ENCODE results near the gene RAB3IL1.

Gene RAB3IL1

DNA sequence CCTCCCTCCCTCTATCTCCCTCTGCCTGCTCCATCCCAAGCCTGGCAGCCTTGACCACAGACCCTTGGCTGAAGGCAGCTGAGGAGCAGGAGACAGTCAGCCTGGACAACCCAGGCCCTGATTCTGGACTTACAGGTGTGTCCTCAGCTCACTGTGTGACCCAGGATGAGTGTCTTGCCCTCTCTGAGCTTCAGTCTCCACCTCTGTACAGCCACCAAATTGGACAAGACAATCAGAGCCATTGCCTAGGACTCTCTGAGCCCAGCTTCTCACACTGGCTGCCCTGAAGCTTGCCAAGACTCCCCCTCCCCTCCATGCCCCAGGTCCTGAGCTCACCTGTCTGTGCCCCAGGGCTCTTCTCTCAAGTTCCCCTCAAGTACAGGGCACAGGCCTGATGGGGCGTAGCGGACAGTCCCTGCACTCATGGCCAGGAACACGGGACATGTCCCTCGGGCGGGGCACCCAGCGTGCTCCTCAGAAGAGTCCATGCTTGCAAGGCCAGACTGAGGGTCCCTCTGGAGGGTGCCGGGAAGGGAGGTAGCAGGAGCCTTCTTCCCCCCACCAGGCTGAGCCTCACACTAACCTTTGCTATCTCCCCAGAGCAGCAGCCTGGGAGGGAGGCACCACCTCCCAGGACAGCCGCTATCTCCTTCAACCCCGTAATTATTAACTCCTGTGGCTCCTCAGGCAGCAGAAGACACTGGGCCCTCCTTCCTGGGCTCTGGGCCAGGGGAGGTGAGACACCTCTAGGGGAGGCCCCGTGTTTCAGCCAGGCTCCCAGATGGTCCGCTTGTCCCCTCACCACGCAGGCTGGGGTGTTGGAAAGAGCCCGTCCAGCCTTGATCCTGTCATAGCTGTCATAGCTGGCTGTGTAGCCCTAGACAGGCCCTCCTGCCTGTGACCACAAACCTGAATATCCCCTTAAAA, 2.6 kb upstream of the RAB3IL1 start:
- POLR2A ChIA-PET = no interaction called here
- CTCF ChIA-PET = interaction anchor here (0.7 to 1.3 kb wide), 4 partner anchors 21 to 188 kb away, joined by 3 to 5 read pairs (median 4); no protein-coding TSS in a partner anchor
- TF ChIP-seq GLI2 (tag by site-specific recombination; IDR thresholded peaks at IDR 0.05; ENCODE audit: borderline replicate concordance, low read depth) = no peak
- TF ChIP-seq ZNF777 (tag by site-specific recombination; IDR thresholded peaks at IDR 0.05; ENCODE audit: borderline replicate concordance) = no peak
- TF ChIP-seq GLIS1 (tag by site-specific recombination; IDR thresholded peaks at IDR 0.05) = peak; percentile 84
- TF ChIP-seq ZNF248 (tag by site-specific recombination; IDR thresholded peaks at IDR 0.05) = no peak
- TF ChIP-seq HOXA7 (CRISPR knock-in tag; IDR thresholded peaks at IDR 0.05; ENCODE audit: borderline replicate concordance) = no peak
- no peak for TF ChIP-seq ZNF155 (tag by site-specific recombination; IDR thresholded peaks at IDR 0.05)
- TF ChIP-seq, protein P1, sequence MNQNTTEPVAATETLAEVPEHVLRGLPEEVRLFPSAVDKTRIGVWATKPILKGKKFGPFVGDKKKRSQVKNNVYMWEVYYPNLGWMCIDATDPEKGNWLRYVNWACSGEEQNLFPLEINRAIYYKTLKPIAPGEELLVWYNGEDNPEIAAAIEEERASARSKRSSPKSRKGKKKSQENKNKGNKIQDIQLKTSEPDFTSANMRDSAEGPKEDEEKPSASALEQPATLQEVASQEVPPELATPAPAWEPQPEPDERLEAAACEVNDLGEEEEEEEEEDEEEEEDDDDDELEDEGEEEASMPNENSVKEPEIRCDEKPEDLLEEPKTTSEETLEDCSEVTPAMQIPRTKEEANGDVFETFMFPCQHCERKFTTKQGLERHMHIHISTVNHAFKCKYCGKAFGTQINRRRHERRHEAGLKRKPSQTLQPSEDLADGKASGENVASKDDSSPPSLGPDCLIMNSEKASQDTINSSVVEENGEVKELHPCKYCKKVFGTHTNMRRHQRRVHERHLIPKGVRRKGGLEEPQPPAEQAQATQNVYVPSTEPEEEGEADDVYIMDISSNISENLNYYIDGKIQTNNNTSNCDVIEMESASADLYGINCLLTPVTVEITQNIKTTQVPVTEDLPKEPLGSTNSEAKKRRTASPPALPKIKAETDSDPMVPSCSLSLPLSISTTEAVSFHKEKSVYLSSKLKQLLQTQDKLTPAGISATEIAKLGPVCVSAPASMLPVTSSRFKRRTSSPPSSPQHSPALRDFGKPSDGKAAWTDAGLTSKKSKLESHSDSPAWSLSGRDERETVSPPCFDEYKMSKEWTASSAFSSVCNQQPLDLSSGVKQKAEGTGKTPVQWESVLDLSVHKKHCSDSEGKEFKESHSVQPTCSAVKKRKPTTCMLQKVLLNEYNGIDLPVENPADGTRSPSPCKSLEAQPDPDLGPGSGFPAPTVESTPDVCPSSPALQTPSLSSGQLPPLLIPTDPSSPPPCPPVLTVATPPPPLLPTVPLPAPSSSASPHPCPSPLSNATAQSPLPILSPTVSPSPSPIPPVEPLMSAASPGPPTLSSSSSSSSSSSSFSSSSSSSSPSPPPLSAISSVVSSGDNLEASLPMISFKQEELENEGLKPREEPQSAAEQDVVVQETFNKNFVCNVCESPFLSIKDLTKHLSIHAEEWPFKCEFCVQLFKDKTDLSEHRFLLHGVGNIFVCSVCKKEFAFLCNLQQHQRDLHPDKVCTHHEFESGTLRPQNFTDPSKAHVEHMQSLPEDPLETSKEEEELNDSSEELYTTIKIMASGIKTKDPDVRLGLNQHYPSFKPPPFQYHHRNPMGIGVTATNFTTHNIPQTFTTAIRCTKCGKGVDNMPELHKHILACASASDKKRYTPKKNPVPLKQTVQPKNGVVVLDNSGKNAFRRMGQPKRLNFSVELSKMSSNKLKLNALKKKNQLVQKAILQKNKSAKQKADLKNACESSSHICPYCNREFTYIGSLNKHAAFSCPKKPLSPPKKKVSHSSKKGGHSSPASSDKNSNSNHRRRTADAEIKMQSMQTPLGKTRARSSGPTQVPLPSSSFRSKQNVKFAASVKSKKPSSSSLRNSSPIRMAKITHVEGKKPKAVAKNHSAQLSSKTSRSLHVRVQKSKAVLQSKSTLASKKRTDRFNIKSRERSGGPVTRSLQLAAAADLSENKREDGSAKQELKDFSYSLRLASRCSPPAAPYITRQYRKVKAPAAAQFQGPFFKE (tag by site-specific recombination; IDR thresholded peaks at IDR 0.05; ENCODE audit: borderline replicate concordance) = no peak
- TF ChIP-seq WT1 (tag by site-specific recombination; IDR thresholded peaks at IDR 0.05) = peak; percentile 53; the same call in 1 of the 2 replicates
- TF ChIP-seq, protein P2, sequence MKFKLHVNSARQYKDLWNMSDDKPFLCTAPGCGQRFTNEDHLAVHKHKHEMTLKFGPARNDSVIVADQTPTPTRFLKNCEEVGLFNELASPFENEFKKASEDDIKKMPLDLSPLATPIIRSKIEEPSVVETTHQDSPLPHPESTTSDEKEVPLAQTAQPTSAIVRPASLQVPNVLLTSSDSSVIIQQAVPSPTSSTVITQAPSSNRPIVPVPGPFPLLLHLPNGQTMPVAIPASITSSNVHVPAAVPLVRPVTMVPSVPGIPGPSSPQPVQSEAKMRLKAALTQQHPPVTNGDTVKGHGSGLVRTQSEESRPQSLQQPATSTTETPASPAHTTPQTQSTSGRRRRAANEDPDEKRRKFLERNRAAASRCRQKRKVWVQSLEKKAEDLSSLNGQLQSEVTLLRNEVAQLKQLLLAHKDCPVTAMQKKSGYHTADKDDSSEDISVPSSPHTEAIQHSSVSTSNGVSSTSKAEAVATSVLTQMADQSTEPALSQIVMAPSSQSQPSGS (tag by site-specific recombination; IDR thresholded peaks at IDR 0.05; ENCODE audit: low read depth) = no peak
- TF ChIP-seq, protein P3, sequence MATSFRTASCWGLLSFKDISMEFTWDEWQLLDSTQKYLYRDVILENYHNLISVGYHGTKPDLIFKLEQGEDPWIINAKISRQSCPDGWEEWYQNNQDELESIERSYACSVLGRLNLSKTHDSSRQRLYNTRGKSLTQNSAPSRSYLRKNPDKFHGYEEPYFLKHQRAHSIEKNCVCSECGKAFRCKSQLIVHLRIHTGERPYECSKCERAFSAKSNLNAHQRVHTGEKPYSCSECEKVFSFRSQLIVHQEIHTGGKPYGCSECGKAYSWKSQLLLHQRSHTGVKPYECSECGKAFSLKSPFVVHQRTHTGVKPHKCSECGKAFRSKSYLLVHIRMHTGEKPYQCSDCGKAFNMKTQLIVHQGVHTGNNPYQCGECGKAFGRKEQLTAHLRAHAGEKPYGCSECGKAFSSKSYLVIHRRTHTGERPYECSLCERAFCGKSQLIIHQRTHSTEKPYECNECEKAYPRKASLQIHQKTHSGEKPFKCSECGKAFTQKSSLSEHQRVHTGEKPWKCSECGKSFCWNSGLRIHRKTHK (tag by site-specific recombination; IDR thresholded peaks at IDR 0.05) = no peak
- TF ChIP-seq, protein P4, sequence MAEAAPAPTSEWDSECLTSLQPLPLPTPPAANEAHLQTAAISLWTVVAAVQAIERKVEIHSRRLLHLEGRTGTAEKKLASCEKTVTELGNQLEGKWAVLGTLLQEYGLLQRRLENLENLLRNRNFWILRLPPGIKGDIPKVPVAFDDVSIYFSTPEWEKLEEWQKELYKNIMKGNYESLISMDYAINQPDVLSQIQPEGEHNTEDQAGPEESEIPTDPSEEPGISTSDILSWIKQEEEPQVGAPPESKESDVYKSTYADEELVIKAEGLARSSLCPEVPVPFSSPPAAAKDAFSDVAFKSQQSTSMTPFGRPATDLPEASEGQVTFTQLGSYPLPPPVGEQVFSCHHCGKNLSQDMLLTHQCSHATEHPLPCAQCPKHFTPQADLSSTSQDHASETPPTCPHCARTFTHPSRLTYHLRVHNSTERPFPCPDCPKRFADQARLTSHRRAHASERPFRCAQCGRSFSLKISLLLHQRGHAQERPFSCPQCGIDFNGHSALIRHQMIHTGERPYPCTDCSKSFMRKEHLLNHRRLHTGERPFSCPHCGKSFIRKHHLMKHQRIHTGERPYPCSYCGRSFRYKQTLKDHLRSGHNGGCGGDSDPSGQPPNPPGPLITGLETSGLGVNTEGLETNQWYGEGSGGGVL (tag by site-specific recombination; IDR thresholded peaks at IDR 0.05) = no peak
- peak; percentile 50; the same call in 1 of the 2 replicates for TF ChIP-seq ZNF768 (tag by site-specific recombination; IDR thresholded peaks at IDR 0.05)
- no peak for TF ChIP-seq ZNF626 (tag by site-specific recombination; IDR thresholded peaks at IDR 0.05)
- TF ChIP-seq ZNF48 (tag by site-specific recombination; IDR thresholded peaks at IDR 0.05) = no peak
- no peak for TF ChIP-seq ZNF629 (tag by site-specific recombination; IDR thresholded peaks at IDR 0.05)
- peak; percentile 95 for TF ChIP-seq SP7 (tag by site-specific recombination; IDR thresholded peaks at IDR 0.05)
- peak; percentile 62; the same call in 1 of the 2 replicates for TF ChIP-seq ZNF341 (tag by site-specific recombination; IDR thresholded peaks at IDR 0.05; ENCODE audit: low read depth)
- no peak for TF ChIP-seq ZNF843 (tag by site-specific recombination; IDR thresholded peaks at IDR 0.05)
- no peak for TF ChIP-seq ZNF658 (tag by site-specific recombination; IDR thresholded peaks at IDR 0.05)
- TF ChIP-seq, protein P5, sequence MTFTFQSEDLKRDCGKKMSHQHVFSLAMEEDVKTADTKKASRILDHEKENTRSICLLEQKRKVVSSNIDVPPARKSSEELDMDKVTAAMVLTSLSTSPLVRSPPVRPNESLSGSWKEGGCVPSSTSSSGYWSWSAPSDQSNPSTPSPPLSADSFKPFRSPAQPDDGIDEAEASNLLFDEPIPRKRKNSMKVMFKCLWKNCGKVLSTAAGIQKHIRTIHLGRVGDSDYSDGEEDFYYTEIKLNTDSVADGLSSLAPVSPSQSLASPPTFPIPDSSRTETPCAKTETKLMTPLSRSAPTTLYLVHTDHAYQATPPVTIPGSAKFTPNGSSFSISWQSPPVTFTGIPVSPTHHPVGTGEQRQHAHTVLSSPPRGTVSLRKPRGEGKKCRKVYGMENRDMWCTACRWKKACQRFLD (tag by site-specific recombination; IDR thresholded peaks at IDR 0.05) = no peak
- TF ChIP-seq ZIC2 (tag by site-specific recombination; IDR thresholded peaks at IDR 0.05) = peak; percentile 36
- Histone ChIP-seq H3K27ac (ENCODE audit: extremely low read depth, low read depth, low read length) (no peak overlapping the region), H3K9me3 (ENCODE audit: control insufficient read depth, insufficient read depth, low read depth, low read length) (no peaks in the 10 kb centered on the region), H3K4me3 (ENCODE audit: low read depth, low read length) (no peak overlapping the region), H3K36me3 (ENCODE audit: control insufficient read depth in 2 of 2, insufficient read depth in 1 of 2, low read length in 2 of 2) (no peaks in the 10 kb centered on the region), H3K4me1 (ENCODE audit: control insufficient read depth, insufficient read depth, low read length) (no peaks in the 10 kb centered on the region)
